SU-DHL-6 (cell line): ENCODE measurements around the gene TRIP10.

Experiments
- EZH2phosphoT487 ChIP-seq: fragments of 200-600 bp; sonication (generic), shearing (Covaris generic); conservative IDR thresholded peaks from 2 replicates; pipeline ENCODE4 v1.6.1; 2018; ENCODE audit warnings: mild to moderate bottlenecking, antibody characterized with exemption, low read length, moderate library complexity, mixed read lengths
- TF ChIP-seq, protein P1 (sequence below): fragments of 200-600 bp; sonication (generic); IDR thresholded peaks from one replicate; pipeline ENCODE4 v1.5.1; 2017; ENCODE audit warnings: antibody characterized with exemption, mild to moderate bottlenecking, low read length, moderate library complexity; ENCODE audit not compliant: insufficient read depth, poor library complexity, severe bottlenecking

- TF ChIP-seq, protein P1, sequence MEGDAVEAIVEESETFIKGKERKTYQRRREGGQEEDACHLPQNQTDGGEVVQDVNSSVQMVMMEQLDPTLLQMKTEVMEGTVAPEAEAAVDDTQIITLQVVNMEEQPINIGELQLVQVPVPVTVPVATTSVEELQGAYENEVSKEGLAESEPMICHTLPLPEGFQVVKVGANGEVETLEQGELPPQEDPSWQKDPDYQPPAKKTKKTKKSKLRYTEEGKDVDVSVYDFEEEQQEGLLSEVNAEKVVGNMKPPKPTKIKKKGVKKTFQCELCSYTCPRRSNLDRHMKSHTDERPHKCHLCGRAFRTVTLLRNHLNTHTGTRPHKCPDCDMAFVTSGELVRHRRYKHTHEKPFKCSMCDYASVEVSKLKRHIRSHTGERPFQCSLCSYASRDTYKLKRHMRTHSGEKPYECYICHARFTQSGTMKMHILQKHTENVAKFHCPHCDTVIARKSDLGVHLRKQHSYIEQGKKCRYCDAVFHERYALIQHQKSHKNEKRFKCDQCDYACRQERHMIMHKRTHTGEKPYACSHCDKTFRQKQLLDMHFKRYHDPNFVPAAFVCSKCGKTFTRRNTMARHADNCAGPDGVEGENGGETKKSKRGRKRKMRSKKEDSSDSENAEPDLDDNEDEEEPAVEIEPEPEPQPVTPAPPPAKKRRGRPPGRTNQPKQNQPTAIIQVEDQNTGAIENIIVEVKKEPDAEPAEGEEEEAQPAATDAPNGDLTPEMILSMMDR = no peak
- TF ChIP-seq EZH2phosphoT487 = no peak
These were observed 19.5 kb upstream of the TRIP10 start for GRCh38 chr19:6719992-6720368.
